HepG2 (cell line): ENCODE results near the gene CFAP45. TPM values are rescaled to one million over a fixed set of nuclear protein-coding genes. Genes with fewer than 3 reads are reported as not detected.

Experiments
- ATAC-seq: fragments of 200-7000 bp; cut with Tn5 transposase; 3 replicates; pipeline ENCODE4 v1.9.1; 2020; ENCODE audit warnings: mild to moderate bottlenecking, moderate library complexity
- BruUV-seq: library from RNA; stranded (reverse); fragments of 400-500 nt; replicated peaks from 2 replicates; lab custom pipeline; 2021; lab: Mats Ljungman, UMichigan
- CTCF ChIA-PET: fragments of 300-600 bp; formaldehyde crosslinking; extraction: SDS; loops from one replicate; lab custom pipeline; 2021; ENCODE audit warnings: low total read pairs, inconsistent platforms, low intra/inter-chr PET ratio; lab: Yijun Ruan, JAX
- POLR2A ChIA-PET: fragments of 350-600 bp; sonication (Branson Sonifier 250); formaldehyde crosslinking; loops from one replicate; lab custom pipeline; 2020; ENCODE audit warnings: antibody characterized with exemption, inconsistent platforms; lab: Yijun Ruan, JAX
- DNase-seq: peaks from one replicate; pipeline ENCODE4 v3.0.0-alpha.2; 2015; ENCODE audit warnings: low spot score
- FAIRE-seq: peaks from 3 replicates; lab custom pipeline; 2011; peaks lifted over from hg19 to GRCh38; lab: Jason Lieb, UNC
- H2AFZ ChIP-seq: one replicate; pipeline ENCODE4 v1.6.1; 2011; ENCODE audit warnings: low read length, inconsistent platforms
- H3K27ac ChIP-seq: fragments of 300-600 bp; 3 replicates; pipeline ENCODE4 v1.8.0; 2011; ENCODE audit warnings: mixed run types, mild to moderate bottlenecking, mixed read lengths, low read length, inconsistent platforms; ENCODE audit not compliant: insufficient read depth; ENCODE audit errors: extremely low read length
- H3K27me3 ChIP-seq, 2 experiments: fragments of 200-600 bp in 1 of 2; 2 replicates in 1 of 2; 3 replicates in 1 of 2; pipeline versions ENCODE4 v1.6.0 to v1.8.0; 2011; ENCODE audit warnings: low read length in 2 of 2, mild to moderate bottlenecking in 2 of 2, moderate library complexity in 2 of 2, inconsistent platforms in 1 of 2; ENCODE audit not compliant: insufficient read depth in 2 of 2, control insufficient read depth in 1 of 2
- H3K36me3 ChIP-seq, 2 experiments: fragments of 200-600 bp in 1 of 2; replicated peaks in 1 of 2; 2 replicates in 1 of 2; 3 replicates in 1 of 2; pipeline versions ENCODE4 v1.5.1 to v1.8.0; 2011; ENCODE audit warnings: low read length in 2 of 2, inconsistent platforms in 1 of 2; ENCODE audit not compliant: insufficient read depth in 2 of 2, control insufficient read depth in 1 of 2
- H3K4me1 ChIP-seq: 2 replicates; pipeline ENCODE4 v1.5.1; 2012; ENCODE audit warnings: low read length, inconsistent platforms; ENCODE audit not compliant: insufficient read depth
- H3K4me2 ChIP-seq: 2 replicates; pipeline ENCODE4 v1.6.0; 2011; ENCODE audit warnings: low read depth, low read length, inconsistent platforms
- H3K4me3 ChIP-seq, 3 experiments: fragments of 200-600 bp in 1 of 3; sonication (generic), shearing (Covaris generic) in 1 of 3; replicated peaks in 1 of 3; 2 replicates each; pipeline ENCODE4 v1.5.1; 2011 to 2016; ENCODE audit warnings: low read length in 3 of 3, inconsistent platforms in 2 of 3, low read depth in 2 of 3, mild to moderate bottlenecking in 2 of 3, control low read depth in 1 of 3, mixed read lengths in 1 of 3; ENCODE audit not compliant: insufficient read depth in 1 of 3
- H3K79me2 ChIP-seq: one replicate; pipeline ENCODE4 v1.6.1; 2011; ENCODE audit warnings: low read length, inconsistent platforms; ENCODE audit not compliant: insufficient read depth
- H3K9ac ChIP-seq: 2 replicates; pipeline ENCODE4 v1.6.0; 2011; ENCODE audit warnings: mild to moderate bottlenecking, low read depth, low read length, inconsistent platforms; ENCODE audit not compliant: insufficient read depth
- H3K9me3 ChIP-seq: 2 replicates; pipeline ENCODE4 v1.5.1; 2012; ENCODE audit warnings: mild to moderate bottlenecking, low read length
- H4K20me1 ChIP-seq: 2 replicates; pipeline ENCODE4 v1.6.0; 2011; ENCODE audit warnings: inconsistent platforms, mild to moderate bottlenecking, low read length, moderate library complexity; ENCODE audit not compliant: insufficient read depth
- GABPB1 ChIP-seq: IDR thresholded peaks from 2 replicates; pipeline ENCODE4 v1.6.1; 2016; ENCODE audit warnings: mild to moderate bottlenecking, missing genetic modification reagents, moderate library complexity, missing compliant biosample characterization
- GRHL1 ChIP-seq: sonication (generic); formaldehyde crosslinking; conservative IDR thresholded peaks from 2 replicates; pipeline ENCODE4 v1.8.0; 2022; ENCODE audit warnings: missing genetic modification reagents
- NKX3-1 ChIP-seq: sonication (generic); formaldehyde crosslinking; IDR thresholded peaks from 2 replicates; pipeline ENCODE4 v1.5.0; 2020; ENCODE audit warnings: missing genetic modification reagents
- PATZ1 ChIP-seq: sonication (generic); formaldehyde crosslinking; IDR thresholded peaks from 2 replicates; pipeline ENCODE4 v1.4.0; 2020; ENCODE audit warnings: missing genetic modification reagents
- RAD21 ChIP-seq: fragments of 450-650 bp; formaldehyde crosslinking; IDR thresholded peaks from 2 replicates; pipeline ENCODE4 v1.5.0; 2020; ENCODE audit warnings: mild to moderate bottlenecking
- SSRP1 ChIP-seq: IDR thresholded peaks from 2 replicates; pipeline ENCODE4 v1.6.1; 2016; ENCODE audit warnings: control low read depth
- ZBTB46 ChIP-seq: sonication (generic); formaldehyde crosslinking; IDR thresholded peaks from 2 replicates; pipeline ENCODE4 v1.4.0; 2020; ENCODE audit warnings: mild to moderate bottlenecking, missing genetic modification reagents, borderline replicate concordance
- ZNF12 ChIP-seq: sonication (generic); formaldehyde crosslinking; IDR thresholded peaks from 2 replicates; pipeline ENCODE4 v1.5.0; 2020; ENCODE audit warnings: missing genetic modification reagents
- ZNF530 ChIP-seq: sonication (generic); formaldehyde crosslinking; IDR thresholded peaks from 2 replicates; pipeline ENCODE4 v1.5.0; 2020; ENCODE audit warnings: low read depth, mild to moderate bottlenecking, missing genetic modification reagents
- ZNF615 ChIP-seq: sonication (generic); formaldehyde crosslinking; IDR thresholded peaks from 2 replicates; pipeline ENCODE4 v1.5.0; 2020; ENCODE audit warnings: mild to moderate bottlenecking, missing genetic modification reagents, borderline replicate concordance
- ZNF746 ChIP-seq: sonication (generic); formaldehyde crosslinking; IDR thresholded peaks from 2 replicates; pipeline ENCODE4 v1.8.0; 2022; ENCODE audit warnings: mild to moderate bottlenecking, missing genetic modification reagents
- ZNF841 ChIP-seq: sonication (generic); formaldehyde crosslinking; IDR thresholded peaks from 2 replicates; pipeline ENCODE4 v1.8.1; 2023; ENCODE audit warnings: missing genetic modification reagents, borderline replicate concordance
- ZSCAN29 ChIP-seq: sonication (generic); formaldehyde crosslinking; conservative IDR thresholded peaks from 2 replicates; pipeline ENCODE4 v1.4.0; 2020; ENCODE audit warnings: mild to moderate bottlenecking, missing genetic modification reagents
- WGBS: methylation state at CpG from one replicate; pipeline ENCODE4 v1.1.6; 2017; ENCODE audit warnings: low lambda C conversion rate; 5-methylcytosine and 5-hydroxymethylcytosine counted together
- in situ Hi-C: cut with HindIII; loops from 2 replicates; pipeline ENCODE4 v1.10.0; 2017; ENCODE audit warnings: low pct_unique_long_range_greater_than_20kb; ENCODE audit not compliant: extremely low pct_ligation_motif_present
- intact Hi-C: fragments of 100-400 bp; cut with micrococcal nuclease; formaldehyde crosslinking; loops from one replicate; pipeline ENCODE4 v1.10.0; 2022; ENCODE audit not compliant: unreplicated experiment
- polyA plus RNA-seq, 8 experiments: library from polyadenylated mRNA; depleted of rRNA in 3 of 8; stranded (reverse) in 7 of 8; unstranded in 1 of 8; fragments of >200 nt; fragmentation: Illumina TruSeq in 4 of 8; extraction: Trizol in 4 of 8; gene quantifications; 2 replicates each; pipeline versions ENCODE4 v1.2.1 to v1.2.3, GENCODE V29; 2011 to 2016; ENCODE audit warnings: low read depth in 4 of 8, missing spikeins in 1 of 8, mixed read lengths in 1 of 8; ENCODE audit not compliant: insufficient read depth in 1 of 8
- total RNA-seq, 5 experiments: library from RNA; depleted of rRNA; stranded (reverse); fragments of >200 nt; fragmentation: Illumina TruSeq; extraction: Trizol; gene quantifications; 2 replicates each; pipeline ENCODE4 v1.2.3, GENCODE V29; 2016; ENCODE audit warnings: low read depth in 1 of 5
- TF ChIP-seq, protein P1 (sequence below): sonication (generic); formaldehyde crosslinking; IDR thresholded peaks from 2 replicates; pipeline ENCODE4 v1.4.0; 2020; ENCODE audit warnings: missing genetic modification reagents
- TF ChIP-seq, protein P2 (sequence below): sonication (generic); formaldehyde crosslinking; IDR thresholded peaks from 2 replicates; pipeline ENCODE4 v1.8.0; 2022; ENCODE audit warnings: mild to moderate bottlenecking, missing genetic modification reagents, moderate library complexity

CFAP45 gene
- total and polyA plus RNA-seq, 2 of the 13 experiments (the other 11 are each of a cell fraction or from before 2014, with no cell fraction given), result not detected

GRCh38 chr1:159862031-159862430, 37.9 kb downstream of the CFAP45 start:
- ATAC-seq, result no peak
- intact Hi-C loops, result no loop called here
- TF ChIP-seq GABPB1 (CRISPR knock-in tag), result no peak
- TF ChIP-seq ZNF746 (CRISPR knock-in tag), result no peak
- TF ChIP-seq ZBTB46 (CRISPR knock-in tag), result no peak
- no peak for TF ChIP-seq ZSCAN29
- TF ChIP-seq, protein P1, sequence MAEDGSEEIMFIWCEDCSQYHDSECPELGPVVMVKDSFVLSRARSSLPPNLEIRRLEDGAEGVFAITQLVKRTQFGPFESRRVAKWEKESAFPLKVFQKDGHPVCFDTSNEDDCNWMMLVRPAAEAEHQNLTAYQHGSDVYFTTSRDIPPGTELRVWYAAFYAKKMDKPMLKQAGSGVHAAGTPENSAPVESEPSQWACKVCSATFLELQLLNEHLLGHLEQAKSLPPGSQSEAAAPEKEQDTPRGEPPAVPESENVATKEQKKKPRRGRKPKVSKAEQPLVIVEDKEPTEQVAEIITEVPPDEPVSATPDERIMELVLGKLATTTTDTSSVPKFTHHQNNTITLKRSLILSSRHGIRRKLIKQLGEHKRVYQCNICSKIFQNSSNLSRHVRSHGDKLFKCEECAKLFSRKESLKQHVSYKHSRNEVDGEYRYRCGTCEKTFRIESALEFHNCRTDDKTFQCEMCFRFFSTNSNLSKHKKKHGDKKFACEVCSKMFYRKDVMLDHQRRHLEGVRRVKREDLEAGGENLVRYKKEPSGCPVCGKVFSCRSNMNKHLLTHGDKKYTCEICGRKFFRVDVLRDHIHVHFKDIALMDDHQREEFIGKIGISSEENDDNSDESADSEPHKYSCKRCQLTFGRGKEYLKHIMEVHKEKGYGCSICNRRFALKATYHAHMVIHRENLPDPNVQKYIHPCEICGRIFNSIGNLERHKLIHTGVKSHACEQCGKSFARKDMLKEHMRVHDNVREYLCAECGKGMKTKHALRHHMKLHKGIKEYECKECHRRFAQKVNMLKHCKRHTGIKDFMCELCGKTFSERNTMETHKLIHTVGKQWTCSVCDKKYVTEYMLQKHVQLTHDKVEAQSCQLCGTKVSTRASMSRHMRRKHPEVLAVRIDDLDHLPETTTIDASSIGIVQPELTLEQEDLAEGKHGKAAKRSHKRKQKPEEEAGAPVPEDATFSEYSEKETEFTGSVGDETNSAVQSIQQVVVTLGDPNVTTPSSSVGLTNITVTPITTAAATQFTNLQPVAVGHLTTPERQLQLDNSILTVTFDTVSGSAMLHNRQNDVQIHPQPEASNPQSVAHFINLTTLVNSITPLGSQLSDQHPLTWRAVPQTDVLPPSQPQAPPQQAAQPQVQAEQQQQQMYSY (CRISPR knock-in tag), result no peak
- no peak for TF ChIP-seq ZNF615
- TF ChIP-seq ZNF530, result no peak
- no peak for TF ChIP-seq ZNF12 (CRISPR knock-in tag)
- TF ChIP-seq, protein P2, sequence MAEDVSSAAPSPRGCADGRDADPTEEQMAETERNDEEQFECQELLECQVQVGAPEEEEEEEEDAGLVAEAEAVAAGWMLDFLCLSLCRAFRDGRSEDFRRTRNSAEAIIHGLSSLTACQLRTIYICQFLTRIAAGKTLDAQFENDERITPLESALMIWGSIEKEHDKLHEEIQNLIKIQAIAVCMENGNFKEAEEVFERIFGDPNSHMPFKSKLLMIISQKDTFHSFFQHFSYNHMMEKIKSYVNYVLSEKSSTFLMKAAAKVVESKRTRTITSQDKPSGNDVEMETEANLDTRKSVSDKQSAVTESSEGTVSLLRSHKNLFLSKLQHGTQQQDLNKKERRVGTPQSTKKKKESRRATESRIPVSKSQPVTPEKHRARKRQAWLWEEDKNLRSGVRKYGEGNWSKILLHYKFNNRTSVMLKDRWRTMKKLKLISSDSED (CRISPR knock-in tag), result no peak
- no peak for TF ChIP-seq RAD21 (CRISPR knock-in tag)
- TF ChIP-seq PATZ1 (CRISPR knock-in tag), result no peak
- no peak for TF ChIP-seq SSRP1 (CRISPR knock-in tag)
- no peak for TF ChIP-seq NKX3-1 (CRISPR knock-in tag)
- TF ChIP-seq GRHL1 (CRISPR knock-in tag), result no peak
- no peak for TF ChIP-seq ZNF841

More at GRCh38 chr1:159862031-159862430, 37.9 kb downstream of the CFAP45 start:
- Histone ChIP-seq H3K9me3 (no peaks in the 10 kb centered on the region), H3K9ac (no peak overlapping the region), H3K36me3 (no peaks in the 10 kb centered on the region), H4K20me1 (no peaks in the 10 kb centered on the region), H3K79me2 (no peaks in the 10 kb centered on the region), H3K4me3 (no peak overlapping the region), H3K27ac (no peak overlapping the region), H3K4me1 (no peaks in the 10 kb centered on the region), H3K27me3 (peaks cover 6 to 29% of the 10 kb centered on the region in 2 experiments; a peak in 3 of 5 replicates), H3K4me2 (no peak overlapping the region), H2AFZ (no peak overlapping the region)
- no peak for DNase-seq
- no peak for FAIRE-seq
- POLR2A ChIA-PET, result no interaction called here
- WGBS, result 2% methylated on average over 5 of the region's 5 CpGs
- in situ Hi-C loops, result no loop called here
- no TSS peak for BruUV-seq
- CTCF ChIA-PET, result no interaction called here
